ENCODE data around the gene URB2.
A peak's percentile ranks its signal among the peaks of the same experiment; 100 is the strongest.

Gene URB2

GRCh38 chr1:229645324-229645993 lies 19.4 kb downstream of the URB2 start:
- no peak for DNase-seq (ENCODE audit: low read depth in 2 of 2)

GRCh38 chr1:229648406-229648805 lies 22.4 kb downstream of the URB2 start:
- DNase-seq (ENCODE audit: low read depth in 2 of 2), result no peak

GRCh38 chr1:229650045-229650444 lies 24.0 kb downstream of the URB2 start:
- no peak for DNase-seq (ENCODE audit: low read depth in 2 of 2)

GRCh38 chr1:229651546-229651945 lies 25.5 kb downstream of the URB2 start:
- no peak for DNase-seq (ENCODE audit: low read depth in 2 of 2)

DNA sequence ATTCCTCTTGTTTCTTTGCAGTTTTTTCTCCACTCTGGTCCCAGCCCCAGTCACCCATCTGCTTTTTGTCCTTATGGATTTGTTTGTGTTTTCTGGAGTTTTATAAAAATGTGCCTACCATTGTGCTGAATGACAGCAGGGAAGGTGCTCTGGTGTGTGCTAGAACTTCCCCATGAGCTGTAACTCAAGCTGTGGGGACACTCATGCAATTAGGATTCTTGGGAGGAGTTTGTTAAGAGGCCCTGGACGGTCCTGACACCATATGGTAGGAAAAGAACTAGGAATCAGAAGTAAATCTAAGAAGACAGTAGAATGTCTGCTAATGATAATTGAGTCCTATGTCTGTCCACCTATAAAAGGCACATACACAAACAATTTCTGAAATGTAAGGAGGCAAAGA lies 27.4 kb downstream of the URB2 start:
- DNase-seq (ENCODE audit: low read depth in 2 of 2), result no peak

GRCh38 chr1:229655781-229656180 lies 29.7 kb downstream of the URB2 start:
- no peak for DNase-seq (ENCODE audit: low read depth in 2 of 2)

GRCh38 chr1:229657993-229658755 lies 32.1 kb downstream of the URB2 start:
- no peak for DNase-seq (ENCODE audit: low read depth in 2 of 2)

- peak; percentile 52 to 60 for DNase-seq (ENCODE audit: low read depth in 2 of 2)
Observed at GRCh38 chr1:229661022-229661877, 35.2 kb downstream of the URB2 start.

DNA sequence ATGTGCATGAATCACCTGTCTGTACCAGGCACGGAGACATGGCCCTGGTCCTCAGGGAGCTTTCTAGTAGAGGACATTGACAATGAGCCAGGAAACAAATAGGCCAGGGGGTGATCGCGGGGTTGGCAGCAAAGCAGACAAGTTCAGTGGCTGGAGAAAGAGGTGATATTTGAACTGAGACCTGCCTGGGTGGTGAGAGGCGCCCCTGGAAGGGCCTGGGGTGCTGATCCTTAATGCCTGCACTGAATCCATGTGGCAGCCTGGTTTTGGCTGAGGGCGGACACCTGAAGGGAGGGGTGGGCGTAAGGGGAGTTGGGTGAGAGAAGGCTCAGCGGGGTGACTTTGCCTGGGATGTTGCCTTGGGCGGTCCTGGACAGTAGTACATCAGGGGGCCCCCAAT lies 35.9 kb downstream of the URB2 start:
- DNase-seq (ENCODE audit: low read depth in 2 of 2), result no peak

DNA sequence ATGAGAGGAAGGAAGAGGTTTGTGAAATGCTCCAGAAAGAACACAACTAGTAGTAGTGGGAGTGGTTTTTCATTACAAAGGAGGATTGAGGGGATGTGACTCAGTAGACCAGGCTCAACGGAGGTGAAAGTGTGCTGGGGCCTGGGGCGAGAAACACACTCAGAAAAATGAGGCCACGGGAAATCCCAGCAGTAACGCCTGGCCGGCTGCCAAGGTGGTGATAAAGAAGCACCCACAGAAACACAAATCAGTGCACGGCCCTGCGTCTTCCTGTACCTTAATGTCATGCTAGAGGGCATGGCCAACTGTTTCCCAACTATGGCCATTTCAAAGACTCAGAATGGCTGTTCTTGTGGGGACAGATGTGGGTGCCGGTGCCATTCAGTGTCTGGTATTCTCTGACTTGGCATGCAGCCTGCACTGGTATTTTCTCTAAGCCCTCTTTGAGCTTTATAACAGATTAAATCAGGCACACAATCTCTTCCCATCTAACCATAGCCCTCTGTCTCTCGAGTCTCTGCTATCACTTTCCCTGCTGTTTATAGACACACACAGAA lies 38.2 kb downstream of the URB2 start:
- DNase-seq (ENCODE audit: low read depth in 2 of 2), result peak; percentile 74 to 85

GRCh38 chr1:229665912-229666558 lies 40.0 kb downstream of the URB2 start:
- DNase-seq (ENCODE audit: low read depth in 2 of 2), result no peak

GRCh38 chr1:229666585-229666984 lies 40.5 kb downstream of the URB2 start:
- DNase-seq (ENCODE audit: low read depth in 2 of 2), result no peak

DNA sequence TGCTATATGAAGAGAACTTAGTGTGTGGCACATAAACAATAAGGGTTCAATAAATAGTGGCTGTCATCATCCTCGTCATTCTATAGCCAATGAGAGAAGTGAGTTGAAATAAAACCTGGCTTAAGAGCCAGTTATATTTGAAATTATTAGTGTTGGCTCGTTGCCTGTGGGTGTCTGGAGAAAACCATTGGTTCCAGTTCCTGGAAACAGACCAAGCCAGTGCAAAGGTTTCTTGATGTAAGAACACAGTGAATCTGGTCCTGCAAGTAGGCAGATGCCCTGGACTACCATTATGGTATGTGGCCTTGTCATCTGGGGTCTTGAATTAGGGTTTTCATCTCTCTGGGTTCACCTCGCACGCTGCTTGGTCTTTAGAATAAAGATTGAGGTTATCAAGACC lies 43.3 kb downstream of the URB2 start:
- no peak for DNase-seq (ENCODE audit: low read depth in 2 of 2)

DNA sequence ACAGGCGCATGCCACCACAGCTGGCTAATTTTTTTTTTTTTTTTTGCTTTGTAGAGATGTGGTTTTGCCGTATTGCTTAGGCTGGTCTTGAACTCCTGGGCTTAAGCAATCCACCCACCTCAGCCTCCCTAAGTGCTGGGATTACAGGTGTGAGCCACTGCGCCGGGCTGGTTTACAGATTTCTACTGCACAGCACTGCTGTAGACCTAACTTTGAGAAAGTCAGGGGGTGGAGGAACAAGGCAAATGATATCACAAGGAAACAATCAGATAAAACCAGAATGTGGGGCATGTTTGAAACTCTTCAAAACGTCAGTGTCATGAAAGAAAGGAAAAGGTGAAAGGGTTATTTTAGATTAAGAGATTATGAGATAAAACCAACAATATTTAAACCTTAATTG lies 45.3 kb downstream of the URB2 start:
- DNase-seq (ENCODE audit: low read depth in 2 of 2), result no peak

- DNase-seq (ENCODE audit: low read depth in 2 of 2), result no peak
Observed at GRCh38 chr1:229672246-229672645, 46.2 kb downstream of the URB2 start.

DNA sequence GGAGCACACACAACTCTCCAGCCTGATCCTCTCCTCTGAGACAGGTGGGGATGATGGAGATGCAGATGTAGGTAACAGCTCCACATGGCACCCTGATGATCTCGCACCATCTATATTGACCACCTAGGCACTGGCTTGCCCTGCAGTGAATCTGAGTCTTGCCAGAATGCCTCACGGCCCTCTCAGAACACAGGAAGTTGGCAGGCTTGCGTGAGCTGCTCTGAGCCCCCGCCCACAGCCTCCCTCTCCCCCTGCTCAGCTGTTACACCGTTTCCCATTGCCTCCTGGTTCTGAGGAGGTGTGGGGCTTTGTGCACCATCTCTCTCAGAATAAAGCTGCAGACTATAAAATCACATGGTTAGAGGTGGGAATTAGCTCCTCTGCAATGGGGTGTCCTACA lies 48.0 kb downstream of the URB2 start:
- DNase-seq (ENCODE audit: low read depth in 2 of 2), result no peak

DNA sequence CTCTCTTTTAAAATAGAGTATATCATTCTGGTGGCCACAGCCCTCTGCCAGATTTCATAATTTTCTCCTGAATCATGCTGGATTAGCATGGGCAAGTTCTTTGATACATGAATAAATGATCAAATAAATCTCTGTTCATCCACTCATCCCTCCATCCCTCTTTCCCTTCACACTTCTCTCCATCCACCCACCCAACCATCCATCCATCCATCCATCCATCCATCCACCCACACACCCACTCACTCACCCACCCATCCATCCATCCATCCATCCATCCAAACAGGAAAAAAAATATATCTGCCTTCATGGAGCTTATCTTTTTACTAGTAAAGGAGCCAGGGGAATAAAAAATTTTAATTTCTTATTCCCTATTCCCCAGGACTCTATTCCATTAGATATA lies 49.3 kb downstream of the URB2 start:
- DNase-seq (ENCODE audit: low read depth in 2 of 2), result no peak

- no peak for DNase-seq (ENCODE audit: low read depth in 2 of 2)
Observed at GRCh38 chr1:229685149-229685548, 59.1 kb downstream of the URB2 start.

DNA sequence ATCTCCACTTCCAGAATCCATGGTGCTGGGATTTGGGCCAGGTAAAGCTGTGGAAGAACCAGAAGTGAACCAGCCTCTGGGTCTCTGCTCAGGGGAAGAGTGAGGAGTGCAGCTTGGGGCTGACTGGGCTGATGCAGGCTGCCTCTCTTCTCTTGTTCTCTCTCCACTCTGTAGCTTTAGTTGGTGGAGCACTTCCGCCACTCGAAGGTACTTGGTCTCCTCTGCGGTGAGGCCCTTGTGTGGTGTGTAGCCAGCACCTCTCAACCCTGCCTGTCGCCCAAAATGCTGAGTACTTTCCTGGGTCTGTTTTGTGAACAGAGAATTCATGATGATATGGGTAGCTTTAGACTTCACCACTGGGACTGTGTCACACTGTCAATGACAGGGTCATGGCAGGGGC lies 63.2 kb downstream of the URB2 start:
- no peak for DNase-seq (ENCODE audit: low read depth in 2 of 2)

- DNase-seq (ENCODE audit: low read depth in 2 of 2), result no peak
Observed at GRCh38 chr1:229689904-229690303, 63.9 kb downstream of the URB2 start.

- no peak for DNase-seq (ENCODE audit: low read depth in 2 of 2)
Observed at GRCh38 chr1:229690662-229691061, 64.6 kb downstream of the URB2 start.

DNA sequence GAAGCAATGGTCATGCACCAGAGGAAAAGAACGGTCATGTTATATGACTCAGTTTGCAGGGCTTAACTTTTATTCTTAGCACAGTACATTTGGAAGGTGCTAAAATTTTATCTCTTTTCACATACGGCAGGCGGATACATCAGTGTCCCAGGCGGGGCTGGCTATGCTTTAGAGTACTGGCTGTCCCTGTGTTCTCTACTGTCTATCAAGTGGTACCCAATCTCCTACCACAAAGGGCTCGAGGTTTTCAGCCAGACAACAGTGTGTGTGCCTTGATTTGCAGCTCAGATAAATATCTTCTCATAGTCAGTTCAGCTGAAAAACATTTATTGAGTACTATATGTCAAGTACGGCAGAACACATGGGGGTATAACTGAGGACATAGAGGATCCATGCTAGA lies 65.3 kb downstream of the URB2 start:
- no peak for DNase-seq (ENCODE audit: low read depth in 2 of 2)
